A549 (cell line): ENCODE measurements around the gene RNF186. TPM values are rescaled to one million over a fixed set of nuclear protein-coding genes. Genes with fewer than 3 reads are reported as not detected.

Source experiments
- ATAC-seq, 2 experiments: fragments of 200-7000 bp in 1 of 2; fragments of >200 bp in 1 of 2; cut with Nextera tagmentation in 1 of 2; cut with Tn5 transposase in 1 of 2; 3 replicates each; pipeline versions ENCODE4 v1.8.0 to v1.9.1; 2018 to 2020; ENCODE audit warnings: mild to moderate bottlenecking in 1 of 2, moderate library complexity in 1 of 2
- CTCF ChIA-PET: fragments of 300-600 bp; sonication (Branson Sonifier 250); formaldehyde crosslinking; extraction: SDS; loops from one replicate; lab custom pipeline; 2021; ENCODE audit warnings: antibody characterized with exemption, inconsistent platforms; lab: Yijun Ruan, JAX
- POLR2A ChIA-PET: fragments of 350-600 bp; formaldehyde crosslinking; extraction: SDS; loops from one replicate; lab custom pipeline; 2021; ENCODE audit warnings: antibody characterized with exemption, inconsistent platforms; lab: Yijun Ruan, JAX
- DNase-seq, 2 experiments: peaks; one replicate each; pipeline versions ENCODE4 v3.0.0 to v3.0.0-alpha.2; 2011 to 2016; ENCODE audit warnings: low read depth in 1 of 2, low spot score in 1 of 2
- FAIRE-seq: peaks from 2 replicates; lab custom pipeline; 2011; peaks lifted over from hg19 to GRCh38; lab: Jason Lieb, UNC
- H3K27ac ChIP-seq, 2 experiments: fragments of >200 bp; sonication (Bioruptor Twin); formaldehyde crosslinking; 3 replicates each; pipeline ENCODE4 v1.5.1; 2016 to 2017
- H3K4me1 ChIP-seq: fragments of >200 bp; sonication (Bioruptor Twin); formaldehyde crosslinking; 3 replicates; pipeline ENCODE4 v1.6.1; 2016
- H3K4me2 ChIP-seq: fragments of >200 bp; sonication (Bioruptor Twin); formaldehyde crosslinking; 3 replicates; pipeline ENCODE4 v1.6.1; 2016
- H3K4me3 ChIP-seq: fragments of >200 bp; sonication (Bioruptor Twin); formaldehyde crosslinking; 3 replicates; pipeline ENCODE4 v1.5.1; 2016
- H3K9me3 ChIP-seq: fragments of >200 bp; sonication (Bioruptor Twin); formaldehyde crosslinking; 3 replicates; pipeline ENCODE4 v1.6.1; 2016
- BHLHE40 ChIP-seq: IDR thresholded peaks from 2 replicates; pipeline ENCODE4 v1.6.1; 2012; ENCODE audit warnings: low read depth, low read length, inconsistent platforms
- EHF ChIP-seq: fragments of 250-450 bp; sonication (Bioruptor Pico); IDR thresholded peaks from 2 replicates; pipeline ENCODE4 v1.5.0; 2020; ENCODE audit warnings: mild to moderate bottlenecking
- FOSL2 ChIP-seq, 2 experiments: fragments of 450-650 bp in 1 of 2; fragments of >200 bp in 1 of 2; sonication (Bioruptor Twin) in 1 of 2; formaldehyde crosslinking; IDR thresholded peaks; 2 replicates each; pipeline versions ENCODE4 v1.5.0 to v1.6.1; 2016 to 2020; ENCODE audit warnings: mild to moderate bottlenecking in 1 of 2, moderate library complexity in 1 of 2
- HDAC2 ChIP-seq: fragments of 200-600 bp; sonication (generic); IDR thresholded peaks from 2 replicates; pipeline ENCODE4 v1.6.1; 2016
- HMGXB4 ChIP-seq: fragments of 250-450 bp; sonication (Bioruptor Pico); IDR thresholded peaks from 2 replicates; pipeline ENCODE4 v1.5.0; 2021; ENCODE audit warnings: mild to moderate bottlenecking, moderate library complexity, borderline replicate concordance
- JUNB ChIP-seq: fragments of >200 bp; sonication (Bioruptor Twin); formaldehyde crosslinking; IDR thresholded peaks from 2 replicates; pipeline ENCODE4 v1.6.1; 2016
- KDM1A ChIP-seq: fragments of 200-600 bp; sonication (generic); IDR thresholded peaks from 2 replicates; pipeline ENCODE4 v1.6.1; 2016; ENCODE audit warnings: low read depth, mild to moderate bottlenecking
- MAFK ChIP-seq: fragments of 450-650 bp; IDR thresholded peaks from 2 replicates; pipeline ENCODE4 v1.6.1; 2014; ENCODE audit not compliant: partially characterized antibody
- MAX ChIP-seq: IDR thresholded peaks from 2 replicates; pipeline ENCODE4 v1.6.1; 2012
- MAZ ChIP-seq: fragments of 150-350 bp; IDR thresholded peaks from 2 replicates; pipeline ENCODE4 v1.6.1; 2014; ENCODE audit warnings: antibody characterized with exemption, low read depth, low read length, borderline replicate concordance
- MYC ChIP-seq: IDR thresholded peaks from 2 replicates; pipeline ENCODE4 v1.6.1; 2012; ENCODE audit warnings: mild to moderate bottlenecking, inconsistent platforms, low read length, improper control_type of control experiment, borderline replicate concordance
- NPAS2 ChIP-seq: fragments of 250-450 bp; sonication (Bioruptor Pico); IDR thresholded peaks from 2 replicates; pipeline ENCODE4 v1.8.0; 2022; ENCODE audit warnings: mild to moderate bottlenecking, moderate library complexity, borderline replicate concordance
- NR3C1 ChIP-seq: fragments of >200 bp; sonication (Bioruptor Twin); formaldehyde crosslinking; IDR thresholded peaks from 3 replicates; pipeline ENCODE4 v1.6.1; 2017
- POLR2A ChIP-seq: IDR thresholded peaks from 2 replicates; pipeline ENCODE4 v1.6.1; 2012; ENCODE audit warnings: mild to moderate bottlenecking, low read length
- RAD21 ChIP-seq, 2 experiments: fragments of >200 bp in 1 of 2; sonication (Bioruptor Twin) in 1 of 2; formaldehyde crosslinking in 1 of 2; IDR thresholded peaks in 1 of 2; conservative IDR thresholded peaks in 1 of 2; 2 replicates in 1 of 2; 3 replicates in 1 of 2; pipeline ENCODE4 v1.6.1; 2012 to 2018; ENCODE audit warnings: inconsistent platforms in 1 of 2
- RFX5 ChIP-seq: fragments of 450-650 bp; IDR thresholded peaks from 2 replicates; pipeline ENCODE4 v1.7.1; 2014; ENCODE audit warnings: antibody characterized with exemption, mild to moderate bottlenecking, moderate library complexity
- ZC3H11A ChIP-seq: fragments of 450-650 bp; IDR thresholded peaks from 2 replicates; pipeline ENCODE4 v1.6.1; 2014; ENCODE audit warnings: antibody characterized with exemption, mild to moderate bottlenecking
- ZFP36 ChIP-seq: fragments of 450-650 bp; IDR thresholded peaks from 2 replicates; pipeline ENCODE4 v1.6.1; 2014; ENCODE audit warnings: borderline replicate concordance; ENCODE audit not compliant: partially characterized antibody
- WGBS: methylation state at CpG from one replicate; pipeline ENCODE4 v1.1.6; 2017; ENCODE audit errors: missing lambda C conversion rate; 5-methylcytosine and 5-hydroxymethylcytosine counted together
- polyA plus RNA-seq, 4 experiments: library from polyadenylated mRNA; depleted of rRNA in 3 of 4; stranded (reverse); fragments of >200 nt; fragmentation: RNase III in 1 of 4; extraction: RNeasy Plus Mini Kit Qiagen cat#74134 plus additional on column Dnase treatment in 1 of 4; gene quantifications; 2 replicates in 3 of 4; 3 replicates in 1 of 4; pipeline ENCODE4 v1.2.3, GENCODE V29; 2011 to 2017
- TF ChIP-seq, protein P1 (sequence below): fragments of 150-350 bp; IDR thresholded peaks from 2 replicates; pipeline ENCODE4 v1.6.1; 2014; ENCODE audit warnings: low read depth, mild to moderate bottlenecking, low read length
- TF ChIP-seq, protein P2 (sequence below): fragments of 450-650 bp; IDR thresholded peaks from 2 replicates; pipeline ENCODE4 v1.6.1; 2014; ENCODE audit warnings: antibody characterized with exemption

RNF186 gene
- polyA plus RNA-seq, 2 of the 4 experiments (the other 2 are of a cell fraction): not detected

- Histone ChIP-seq H3K27ac (no peak overlapping the region), H3K4me3 (no peak overlapping the region), H3K9me3 (peaks cover 8% of the 10 kb centered on the region), H3K4me1 (0 out of 3 replicates have a peak, but pooled peaks cover 4% of the 10 kb centered on the region), H3K4me2 (no peak overlapping the region)
- ChIA-PET POLR2A (no interaction called here), CTCF (interaction anchor here (0.7 to 2.7 kb wide), 4 partner anchors 9 to 199 kb away, joined by 3 to 9 read pairs (median 3); partner anchors contain the start of gene OTUD3)
- no peak for ATAC-seq
- DNase-seq: no peak
- WGBS: 36% methylated on average over 2 of the region's 2 CpGs
- FAIRE-seq: no peak
- TF ChIP-seq BHLHE40 (no peak), MYC (no peak), HMGXB4 (no peak), EHF (CRISPR knock-in tag) (no peak), HDAC2 (no peak), JUNB (no peak), NR3C1 (no peak), NPAS2 (CRISPR knock-in tag) (no peak), ZFP36 (no peak), MAFK (no peak), MAX (no peak), RFX5 (no peak)
- TF ChIP-seq, protein P1, sequence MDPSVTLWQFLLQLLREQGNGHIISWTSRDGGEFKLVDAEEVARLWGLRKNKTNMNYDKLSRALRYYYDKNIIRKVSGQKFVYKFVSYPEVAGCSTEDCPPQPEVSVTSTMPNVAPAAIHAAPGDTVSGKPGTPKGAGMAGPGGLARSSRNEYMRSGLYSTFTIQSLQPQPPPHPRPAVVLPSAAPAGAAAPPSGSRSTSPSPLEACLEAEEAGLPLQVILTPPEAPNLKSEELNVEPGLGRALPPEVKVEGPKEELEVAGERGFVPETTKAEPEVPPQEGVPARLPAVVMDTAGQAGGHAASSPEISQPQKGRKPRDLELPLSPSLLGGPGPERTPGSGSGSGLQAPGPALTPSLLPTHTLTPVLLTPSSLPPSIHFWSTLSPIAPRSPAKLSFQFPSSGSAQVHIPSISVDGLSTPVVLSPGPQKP: no peak
These were observed 46.0 kb upstream of the RNF186 start for GRCh38 chr1:19861034-19861433.

DNA sequence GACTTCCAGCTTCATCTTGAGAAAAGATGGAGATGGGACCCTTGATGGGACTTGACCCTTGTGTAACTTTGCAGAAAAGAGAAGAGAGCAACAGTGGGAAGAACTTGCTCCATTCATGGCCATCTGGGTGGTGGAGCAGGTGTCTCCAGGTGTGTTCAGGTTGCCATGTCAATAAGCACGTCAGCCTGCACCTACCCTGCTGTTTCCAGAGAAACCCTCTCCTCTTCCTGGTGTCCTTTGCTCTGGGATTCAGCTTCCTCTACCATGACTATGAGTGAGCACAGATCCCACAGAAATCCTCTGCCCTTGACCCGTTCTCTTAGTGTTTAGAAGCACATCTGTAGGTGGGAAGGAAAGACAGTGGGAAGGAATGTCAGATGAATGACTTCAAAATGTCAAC lies 45.3 kb upstream of the RNF186 start:
- Histone ChIP-seq H3K27ac (no peak overlapping the region), H3K4me2 (no peak overlapping the region), H3K4me1 (0 out of 3 replicates have a peak, but pooled peaks cover 4% of the 10 kb centered on the region), H3K4me3 (no peak overlapping the region)
- ATAC-seq (no peak), FAIRE-seq (no peak)
- ChIA-PET POLR2A (no interaction called here), CTCF (interaction anchor here (1.5 to 2.7 kb wide), 2 partner anchors 20 to 22 kb away, joined by 3 to 9 read pairs; partner anchors contain the start of gene OTUD3)
- TF ChIP-seq FOSL2 (IDR thresholded peaks at IDR 0.05): no peak
- TF ChIP-seq FOSL2 (CRISPR knock-in tag; IDR thresholded peaks at IDR 0.05): no peak
- no peak for TF ChIP-seq MYC
- TF ChIP-seq RAD21 (conservative IDR thresholded peaks at IDR 0.05 in 1 of 2, IDR thresholded peaks at IDR 0.05 in 1 of 2): no peak
- no peak for TF ChIP-seq KDM1A
- no peak for TF ChIP-seq MAZ
- TF ChIP-seq, protein P2, sequence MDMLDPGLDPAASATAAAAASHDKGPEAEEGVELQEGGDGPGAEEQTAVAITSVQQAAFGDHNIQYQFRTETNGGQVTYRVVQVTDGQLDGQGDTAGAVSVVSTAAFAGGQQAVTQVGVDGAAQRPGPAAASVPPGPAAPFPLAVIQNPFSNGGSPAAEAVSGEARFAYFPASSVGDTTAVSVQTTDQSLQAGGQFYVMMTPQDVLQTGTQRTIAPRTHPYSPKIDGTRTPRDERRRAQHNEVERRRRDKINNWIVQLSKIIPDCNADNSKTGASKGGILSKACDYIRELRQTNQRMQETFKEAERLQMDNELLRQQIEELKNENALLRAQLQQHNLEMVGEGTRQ: no peak
- TF ChIP-seq POLR2A: no peak
- TF ChIP-seq, all 56 proteins: peak for 0
- 22% methylated on average over 1 of the region's 2 CpGs for WGBS
- DNase-seq: no peak
- H3K9me3 ChIP-seq: peaks cover 8% of the 10 kb centered on the region

- no peak overlapping the region for H3K4me3 ChIP-seq
- H3K4me2 ChIP-seq: no peak overlapping the region
- WGBS: 19% methylated on average over 2 of the region's 2 CpGs
- no peak for ATAC-seq
- FAIRE-seq: no peak
- ChIA-PET CTCF (interaction anchor here (1.5 to 2.7 kb wide), 2 partner anchors 21 to 22 kb away, joined by 3 to 9 read pairs; partner anchors contain the start of gene OTUD3), POLR2A (no interaction called here)
- no peak for DNase-seq
- 0 out of 3 replicates have a peak, but pooled peaks cover 4% of the 10 kb centered on the region for H3K4me1 ChIP-seq
- H3K27ac ChIP-seq: no peak overlapping the region
- TF ChIP-seq ZC3H11A: no peak
- TF ChIP-seq, all 56 proteins: peak for 0
- H3K9me3 ChIP-seq: peaks cover 8% of the 10 kb centered on the region
These were observed 44.8 kb upstream of the RNF186 start for GRCh38 chr1:19859876-19860275.
